ENCODE measurements around the gene IRAK3.

The IRAK3 gene

GRCh38 chr12:66239295-66239694 is 50.3 kb downstream of the IRAK3 start:
- no peak for DNase-seq
- no peaks in the 10 kb centered on the region for H3K27me3 ChIP-seq (ENCODE audit: insufficient read depth, low read length, poor library complexity)
- H3K79me2 ChIP-seq (ENCODE audit: insufficient read depth, low read length): no peaks in the 10 kb centered on the region
- no peak overlapping the region for H3K9ac ChIP-seq (ENCODE audit: low read depth, low read length)
- no peak overlapping the region for H3K27ac ChIP-seq (ENCODE audit: low read length)
- no peaks in the 10 kb centered on the region for H3K4me1 ChIP-seq (ENCODE audit: insufficient read depth, low read length)
- no peak for ATAC-seq (ENCODE audit: insufficient read depth, low read depth)
- TF ChIP-seq EZH2 (IDR thresholded peaks at IDR 0.05; ENCODE audit: borderline replicate concordance, low read depth, low read length, severe bottlenecking): no peak
- no peak for TF ChIP-seq CTCF (IDR thresholded peaks at IDR 0.05; ENCODE audit: borderline replicate concordance, extremely low read depth, low read length, poor library complexity, severe bottlenecking)
- no peaks in the 10 kb centered on the region for H3K9me3 ChIP-seq (ENCODE audit: insufficient read depth, low read length, severe bottlenecking)
- H3K36me3 ChIP-seq (ENCODE audit: insufficient read depth, low read length): no peaks in the 10 kb centered on the region
- H4K20me1 ChIP-seq (ENCODE audit: insufficient read depth, low read length): no peaks in the 10 kb centered on the region
- no peak overlapping the region for H3K4me3 ChIP-seq (ENCODE audit: low read depth in 1 of 2, low read length in 2 of 2)
- no peak overlapping the region for H2AFZ ChIP-seq (ENCODE audit: low read depth, low read length)
- no peak overlapping the region for H3K4me2 ChIP-seq (ENCODE audit: insufficient read depth, low read length)

DNA sequence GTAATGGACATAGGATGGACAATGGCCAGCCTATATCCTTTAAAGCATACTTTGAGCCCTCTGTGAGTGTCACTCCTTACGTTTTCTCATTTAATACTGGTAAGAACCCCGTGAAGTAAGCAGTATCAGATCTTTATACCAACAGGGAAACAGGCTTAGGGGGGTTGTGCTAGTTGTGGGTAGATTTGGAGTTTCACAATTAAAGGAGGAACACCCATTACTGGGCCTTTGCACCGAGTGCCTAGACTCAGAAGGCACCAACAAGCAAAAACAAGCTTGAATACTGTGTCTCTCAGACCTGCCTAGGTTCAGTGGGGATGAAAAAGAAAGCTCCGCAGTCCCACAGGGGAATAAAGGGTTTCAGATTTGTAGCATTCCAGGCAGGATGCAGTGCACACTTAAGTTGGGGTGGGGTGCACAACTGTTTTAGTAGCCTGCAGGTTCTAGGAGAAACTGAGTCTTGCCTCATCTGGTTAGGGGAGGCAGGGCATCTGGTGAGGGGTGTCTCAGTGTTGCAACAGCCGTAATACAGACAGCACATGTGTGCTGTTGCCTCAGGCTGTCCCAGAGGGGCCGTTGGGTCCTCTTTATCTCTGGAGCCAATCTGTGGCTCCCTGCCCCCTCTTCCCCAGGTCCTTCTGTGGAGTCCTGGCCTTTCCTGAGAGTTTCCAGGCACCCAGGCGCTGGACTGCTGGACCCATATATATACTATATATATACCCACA is 51.2 kb downstream of the IRAK3 start:
- no peaks in the 10 kb centered on the region for H3K4me1 ChIP-seq (ENCODE audit: insufficient read depth, low read length)
- no peak for TF ChIP-seq EZH2 (IDR thresholded peaks at IDR 0.05; ENCODE audit: borderline replicate concordance, low read depth, low read length, severe bottlenecking)
- TF ChIP-seq CTCF (IDR thresholded peaks at IDR 0.05; ENCODE audit: borderline replicate concordance, extremely low read depth, low read length, poor library complexity, severe bottlenecking): no peak
- no peaks in the 10 kb centered on the region for H3K9me3 ChIP-seq (ENCODE audit: insufficient read depth, low read length, severe bottlenecking)
- H3K27me3 ChIP-seq (ENCODE audit: insufficient read depth, low read length, poor library complexity): no peaks in the 10 kb centered on the region
- H3K9ac ChIP-seq (ENCODE audit: low read depth, low read length): no peak overlapping the region
- no peak overlapping the region for H3K27ac ChIP-seq (ENCODE audit: low read length)
- H4K20me1 ChIP-seq (ENCODE audit: insufficient read depth, low read length): no peaks in the 10 kb centered on the region
- DNase-seq: no peak
- ATAC-seq (ENCODE audit: insufficient read depth, low read depth): no peak
- H2AFZ ChIP-seq (ENCODE audit: low read depth, low read length): no peak overlapping the region
- no peak overlapping the region for H3K4me2 ChIP-seq (ENCODE audit: insufficient read depth, low read length)
- H3K36me3 ChIP-seq (ENCODE audit: insufficient read depth, low read length): no peaks in the 10 kb centered on the region
- no peak overlapping the region for H3K4me3 ChIP-seq (ENCODE audit: low read depth in 1 of 2, low read length in 2 of 2)
- H3K79me2 ChIP-seq (ENCODE audit: insufficient read depth, low read length): no peaks in the 10 kb centered on the region

DNA sequence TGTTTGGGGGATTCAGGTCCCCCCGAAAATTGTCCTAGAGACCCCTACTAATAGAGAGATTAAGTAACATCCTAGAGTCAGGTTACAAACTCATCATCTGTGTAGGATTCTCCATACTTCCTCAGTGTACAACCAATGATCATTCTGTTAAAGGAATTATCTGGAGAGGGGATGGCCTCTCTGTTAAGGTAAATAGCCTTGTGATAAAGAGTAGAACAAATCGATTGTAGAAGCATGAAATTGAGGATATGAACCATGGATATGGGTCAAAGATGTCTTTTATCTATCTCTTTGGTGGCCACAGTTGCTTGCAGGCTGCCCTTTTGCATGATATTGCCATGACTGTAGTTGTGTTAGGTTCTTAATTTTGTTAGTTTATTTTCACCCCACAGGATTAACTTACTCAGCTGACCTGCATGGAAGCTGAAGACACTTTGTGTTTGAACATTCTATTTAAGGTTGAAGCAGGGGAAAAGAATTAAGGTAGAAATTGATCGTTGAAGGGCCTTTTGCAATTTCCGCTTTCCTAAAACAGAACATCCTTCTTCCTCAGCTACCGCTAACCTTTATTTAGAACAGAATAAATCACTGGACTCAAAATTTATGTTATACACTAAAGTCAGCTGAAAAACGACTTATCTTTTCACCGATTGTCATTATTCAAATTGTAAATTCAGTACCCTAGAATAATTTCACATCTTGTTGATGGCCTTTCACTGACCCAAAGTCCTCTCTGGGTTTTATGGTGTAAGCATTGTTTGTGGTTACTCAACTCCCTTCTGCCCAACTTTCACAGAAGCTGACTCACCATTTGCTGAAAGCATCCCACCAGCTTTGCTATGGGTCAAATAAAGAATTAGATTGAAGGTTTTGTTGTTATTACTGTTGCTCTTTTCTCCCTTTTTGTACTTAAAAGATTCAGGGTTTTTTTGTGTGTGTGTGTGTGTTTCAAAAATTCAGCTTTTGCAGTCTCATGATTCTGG is 52.3 kb downstream of the IRAK3 start:
- no peaks in the 10 kb centered on the region for H3K27me3 ChIP-seq (ENCODE audit: insufficient read depth, low read length, poor library complexity)
- no peak overlapping the region for H3K4me3 ChIP-seq (ENCODE audit: low read depth in 1 of 2, low read length in 2 of 2)
- no peak overlapping the region for H3K9ac ChIP-seq (ENCODE audit: low read depth, low read length)
- no peaks in the 10 kb centered on the region for H3K79me2 ChIP-seq (ENCODE audit: insufficient read depth, low read length)
- no peaks in the 10 kb centered on the region for H3K4me1 ChIP-seq (ENCODE audit: insufficient read depth, low read length)
- DNase-seq (no peak), ATAC-seq (ENCODE audit: insufficient read depth, low read depth) (no peak)
- H2AFZ ChIP-seq (ENCODE audit: low read depth, low read length): no peak overlapping the region
- no peak overlapping the region for H3K27ac ChIP-seq (ENCODE audit: low read length)
- TF ChIP-seq EZH2 (IDR thresholded peaks at IDR 0.05; ENCODE audit: borderline replicate concordance, low read depth, low read length, severe bottlenecking) (no peak), CTCF (IDR thresholded peaks at IDR 0.05; ENCODE audit: borderline replicate concordance, extremely low read depth, low read length, poor library complexity, severe bottlenecking) (no peak)
- H3K4me2 ChIP-seq (ENCODE audit: insufficient read depth, low read length): no peak overlapping the region
- H3K9me3 ChIP-seq (ENCODE audit: insufficient read depth, low read length, severe bottlenecking): no peaks in the 10 kb centered on the region
- no peaks in the 10 kb centered on the region for H4K20me1 ChIP-seq (ENCODE audit: insufficient read depth, low read length)
- H3K36me3 ChIP-seq (ENCODE audit: insufficient read depth, low read length): no peaks in the 10 kb centered on the region
